H9 (cell line): ENCODE results near the gene RPS14. TPM values are rescaled to one million over a fixed set of nuclear protein-coding genes. Genes with fewer than 3 reads are reported as not detected.

Source experiments
- DNase-seq: peaks from one replicate; pipeline ENCODE4 v3.0.0-alpha.2; 2017
- H2AFZ ChIP-seq: one replicate; pipeline ENCODE4 v1.6.1; 2013; ENCODE audit warnings: mild to moderate bottlenecking, low read length, control low read depth, moderate library complexity
- H2AK5ac ChIP-seq: 2 replicates; pipeline ENCODE4 v1.6.1; 2013; ENCODE audit warnings: low read length, control low read depth, mixed read lengths; ENCODE audit not compliant: insufficient read length
- H2BK120ac ChIP-seq: one replicate; pipeline ENCODE4 v1.6.1; 2013; ENCODE audit warnings: low read depth, mild to moderate bottlenecking, low read length, control low read depth, inconsistent platforms; ENCODE audit not compliant: poor library complexity, severe bottlenecking
- H2BK12ac ChIP-seq: 2 replicates; pipeline ENCODE4 v1.6.1; 2013; ENCODE audit warnings: low read length, control low read depth, mixed read lengths, low read depth; ENCODE audit not compliant: insufficient read length
- H2BK15ac ChIP-seq: 2 replicates; pipeline ENCODE4 v1.6.1; 2013; ENCODE audit warnings: low read depth, low read length, control low read depth
- H2BK20ac ChIP-seq: one replicate; pipeline ENCODE4 v1.6.1; 2013; ENCODE audit warnings: low read depth, mild to moderate bottlenecking, low read length, control low read depth, inconsistent platforms; ENCODE audit not compliant: poor library complexity, severe bottlenecking
- H2BK5ac ChIP-seq: 2 replicates; pipeline ENCODE4 v1.6.1; 2013; ENCODE audit warnings: low read length, control low read depth, mixed read lengths; ENCODE audit not compliant: insufficient read length
- H3K14ac ChIP-seq: 2 replicates; pipeline ENCODE4 v1.6.1; 2013; ENCODE audit warnings: low read length, control low read depth; ENCODE audit not compliant: insufficient read depth
- H3K18ac ChIP-seq: 2 replicates; pipeline ENCODE4 v1.6.1; 2013; ENCODE audit warnings: low read depth, mild to moderate bottlenecking, mixed read lengths, low read length, control low read depth; ENCODE audit not compliant: insufficient read length
- H3K23ac ChIP-seq: 2 replicates; pipeline ENCODE4 v1.6.1; 2013; ENCODE audit warnings: low read length, control low read depth, mixed read lengths, low read depth; ENCODE audit not compliant: insufficient read length
- H3K23me2 ChIP-seq: 2 replicates; pipeline ENCODE4 v1.6.1; 2013; ENCODE audit warnings: low read depth, mild to moderate bottlenecking, mixed read lengths, low read length, control low read depth; ENCODE audit not compliant: insufficient read length, poor library complexity, severe bottlenecking
- H3K27ac ChIP-seq: 2 replicates; pipeline ENCODE4 v1.5.1; 2013; ENCODE audit warnings: low read length, control low read depth, mixed read lengths, low read depth; ENCODE audit not compliant: insufficient read length
- H3K27me3 ChIP-seq: 2 replicates; pipeline ENCODE4 v1.6.1; 2013; ENCODE audit warnings: low read length, control low read depth, inconsistent platforms; ENCODE audit not compliant: insufficient read depth
- H3K4ac ChIP-seq: 2 replicates; pipeline ENCODE4 v1.6.1; 2013; ENCODE audit warnings: low read depth, mild to moderate bottlenecking, control low read depth, inconsistent platforms, low read length, moderate library complexity
- H3K4me1 ChIP-seq: 2 replicates; pipeline ENCODE4 v1.6.1; 2013; ENCODE audit warnings: low read length, control low read depth, inconsistent platforms; ENCODE audit not compliant: insufficient read depth
- H3K4me2 ChIP-seq: 2 replicates; pipeline ENCODE4 v1.6.1; 2013; ENCODE audit warnings: low read length, control low read depth, mixed read lengths; ENCODE audit not compliant: insufficient read length, insufficient read depth
- H3K56ac ChIP-seq: 2 replicates; pipeline ENCODE4 v1.6.1; 2013; ENCODE audit warnings: low read depth, mild to moderate bottlenecking, mixed read lengths, low read length, control low read depth; ENCODE audit not compliant: insufficient read length
- H3K79me1 ChIP-seq: 2 replicates; pipeline ENCODE4 v1.6.1; 2013; ENCODE audit warnings: low read depth, mild to moderate bottlenecking, moderate library complexity, low read length, control low read depth, inconsistent platforms; ENCODE audit not compliant: insufficient read depth, poor library complexity, severe bottlenecking
- H3K79me2 ChIP-seq: 2 replicates; pipeline ENCODE4 v1.6.1; 2013; ENCODE audit warnings: low read length, control low read depth, inconsistent platforms; ENCODE audit not compliant: insufficient read depth
- H3K9ac ChIP-seq: 2 replicates; pipeline ENCODE4 v1.6.1; 2013; ENCODE audit warnings: low read length, control low read depth, mixed read lengths; ENCODE audit not compliant: insufficient read length; ENCODE audit errors: extremely low read depth
- H3K9me3 ChIP-seq: one replicate; pipeline ENCODE4 v1.6.1; 2013; ENCODE audit warnings: low read depth, low read length, inconsistent platforms; ENCODE audit not compliant: control insufficient read depth
- H3T11ph ChIP-seq: one replicate; pipeline ENCODE4 v1.6.1; 2013; ENCODE audit warnings: mild to moderate bottlenecking, low read length, control low read depth, inconsistent platforms
- H4K20me1 ChIP-seq: one replicate; pipeline ENCODE4 v1.6.1; 2013; ENCODE audit not compliant: control insufficient read depth, insufficient read length, insufficient read depth
- H4K5ac ChIP-seq: 2 replicates; pipeline ENCODE4 v1.6.1; 2013; ENCODE audit warnings: low read depth, mild to moderate bottlenecking, mixed read lengths, low read length, control low read depth; ENCODE audit not compliant: insufficient read length
- H4K8ac ChIP-seq: replicated peaks from 2 replicates; pipeline ENCODE4 v1.6.1; 2013; ENCODE audit warnings: low read length, control low read depth, mixed read lengths, low read depth; ENCODE audit not compliant: insufficient read length
- H4K91ac ChIP-seq: 2 replicates; pipeline ENCODE4 v1.6.1; 2013; ENCODE audit warnings: low read depth, mild to moderate bottlenecking, moderate library complexity, mixed read lengths, low read length, control low read depth; ENCODE audit not compliant: insufficient read length
- H3K27ac Mint-ChIP-seq, 3 experiments: 2 replicates in 2 of 3; 3 replicates in 1 of 3; pipeline ENCODE4 v1.8.0; 2020 to 2021; ENCODE audit warnings: mixed read lengths in 3 of 3, mild to moderate bottlenecking in 1 of 3, moderate library complexity in 1 of 3
- H3K27me3 Mint-ChIP-seq: 2 replicates; pipeline ENCODE4 v1.8.0; 2021; ENCODE audit warnings: low read depth, mild to moderate bottlenecking, moderate library complexity, mixed read lengths
- H3K36me3 Mint-ChIP-seq, 3 experiments: 2 replicates in 2 of 3; 3 replicates in 1 of 3; pipeline ENCODE4 v1.8.0; 2020 to 2021; ENCODE audit warnings: low read depth in 3 of 3, mixed read lengths in 3 of 3; ENCODE audit not compliant: insufficient read depth in 1 of 3
- H3K4me1 Mint-ChIP-seq, 2 experiments: 2 replicates each; pipeline ENCODE4 v1.8.0; 2020; ENCODE audit warnings: mixed read lengths in 2 of 2
- H3K4me3 Mint-ChIP-seq, 2 experiments: 2 replicates in 1 of 2; 3 replicates in 1 of 2; pipeline ENCODE4 v1.8.0; 2020 to 2021; ENCODE audit warnings: mild to moderate bottlenecking in 2 of 2, mixed read lengths in 2 of 2, moderate library complexity in 1 of 2
- H3K9me3 Mint-ChIP-seq, 2 experiments: 2 replicates in 1 of 2; 3 replicates in 1 of 2; pipeline ENCODE4 v1.8.0; 2020; ENCODE audit warnings: mild to moderate bottlenecking in 2 of 2, mixed read lengths in 2 of 2, moderate library complexity in 1 of 2
- WGBS: extraction: QIAGEN DNeasy Blood & Tissue Kit; methylation state at CpG from one replicate; pipeline ENCODE4 v1.1.7; 2013; ENCODE audit warnings: missing lambda C conversion rate, low lambda C conversion rate, mixed read lengths; ENCODE audit not compliant: insufficient read length; ENCODE audit errors: extremely low coverage; 5-methylcytosine and 5-hydroxymethylcytosine counted together
- total RNA-seq: library from RNA; stranded (reverse); gene quantifications from 2 replicates; pipeline ENCODE4 v1.2.1, GENCODE V29; 2021
- TF ChIP-seq, protein P1 (sequence below): fragments of 200-600 bp; sonication (generic); conservative IDR thresholded peaks from 3 replicates; pipeline ENCODE4 v1.8.0; 2021; ENCODE audit warnings: antibody characterized with exemption, mild to moderate bottlenecking

RPS14 gene
- total RNA-seq, 1 experiment from 2014 or later: 2,533 TPM

DNA sequence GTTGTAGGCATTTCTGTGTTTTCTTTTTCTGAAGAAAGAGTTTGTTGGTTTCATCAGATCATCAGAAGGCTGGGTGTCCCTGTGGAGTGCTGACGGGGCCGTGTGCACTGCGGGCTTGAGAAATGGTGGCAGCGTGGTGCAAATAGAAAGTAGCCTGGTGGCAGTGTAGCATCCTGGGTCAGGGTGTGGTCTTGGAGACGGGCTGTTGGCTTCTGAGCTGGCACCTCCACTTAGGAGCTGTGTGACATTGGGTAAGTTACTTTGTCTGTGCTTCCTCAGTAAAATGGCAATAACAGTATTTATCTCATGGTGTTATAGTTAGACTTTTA is 48.4 kb upstream of the RPS14 start:
- WGBS: no CpG with 5 or more reads among the region's 5 CpGs
- Histone ChIP-seq H3K4me2 (no peak overlapping the region), H4K20me1 (no peaks in the 10 kb centered on the region), H3K4me1 (peaks cover 8% of the 10 kb centered on the region), H3K27me3 (no peaks in the 10 kb centered on the region), H3K27ac (no peak overlapping the region), H2AFZ (no peak overlapping the region), H3K4ac (no peak overlapping the region), H3K14ac (no peak overlapping the region), H3K23me2 (no peaks in the 10 kb centered on the region), H3K56ac (no peak overlapping the region), H3K79me2 (peaks cover 15% of the 10 kb centered on the region; the same call in 1 of the 2 replicates), H3T11ph (no peak overlapping the region), H2BK5ac (no peak overlapping the region), H2BK120ac (no peak overlapping the region), H4K8ac (no peak overlapping the region), H3K9ac (no peak overlapping the region), H2BK12ac (no peak overlapping the region), H4K91ac (no peak overlapping the region), H3K23ac (no peak overlapping the region), H2BK20ac (no peak overlapping the region), H4K5ac (no peak overlapping the region), H2BK15ac (no peak overlapping the region), H3K9me3 (no peaks in the 10 kb centered on the region), H3K79me1 (peaks cover 10% of the 10 kb centered on the region), H2AK5ac (no peak overlapping the region), H3K18ac (no peak overlapping the region)
- DNase-seq: no peak
- H3K27ac Mint-ChIP-seq: peak overlapping the region; percentile 78 to 97 (median 93); a peak in 5 of 7 replicates
- TF ChIP-seq, protein P1, sequence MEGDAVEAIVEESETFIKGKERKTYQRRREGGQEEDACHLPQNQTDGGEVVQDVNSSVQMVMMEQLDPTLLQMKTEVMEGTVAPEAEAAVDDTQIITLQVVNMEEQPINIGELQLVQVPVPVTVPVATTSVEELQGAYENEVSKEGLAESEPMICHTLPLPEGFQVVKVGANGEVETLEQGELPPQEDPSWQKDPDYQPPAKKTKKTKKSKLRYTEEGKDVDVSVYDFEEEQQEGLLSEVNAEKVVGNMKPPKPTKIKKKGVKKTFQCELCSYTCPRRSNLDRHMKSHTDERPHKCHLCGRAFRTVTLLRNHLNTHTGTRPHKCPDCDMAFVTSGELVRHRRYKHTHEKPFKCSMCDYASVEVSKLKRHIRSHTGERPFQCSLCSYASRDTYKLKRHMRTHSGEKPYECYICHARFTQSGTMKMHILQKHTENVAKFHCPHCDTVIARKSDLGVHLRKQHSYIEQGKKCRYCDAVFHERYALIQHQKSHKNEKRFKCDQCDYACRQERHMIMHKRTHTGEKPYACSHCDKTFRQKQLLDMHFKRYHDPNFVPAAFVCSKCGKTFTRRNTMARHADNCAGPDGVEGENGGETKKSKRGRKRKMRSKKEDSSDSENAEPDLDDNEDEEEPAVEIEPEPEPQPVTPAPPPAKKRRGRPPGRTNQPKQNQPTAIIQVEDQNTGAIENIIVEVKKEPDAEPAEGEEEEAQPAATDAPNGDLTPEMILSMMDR: no peak
- H3K9me3 Mint-ChIP-seq: no peaks in the 10 kb centered on the region
- H3K4me1 Mint-ChIP-seq: peaks cover 49 to 58% of the 10 kb centered on the region in 2 experiments
- H3K27me3 Mint-ChIP-seq: no peaks in the 10 kb centered on the region
- peaks cover 2 to 14% (median 6%) of the 10 kb centered on the region in 3 experiments; a peak in 5 of 7 replicates for H3K36me3 Mint-ChIP-seq
- H3K4me3 Mint-ChIP-seq: peak overlapping the region in 1 of 2 experiments; percentile 26; a peak in 1 of 5 replicates
